ENCODE data around the gene CCDC134. TPM values are rescaled to one million over a fixed set of nuclear protein-coding genes. Genes with fewer than 3 reads are reported as not detected.

CCDC134 gene
- total RNA-seq, 1 donor from 2014 or later, result 10.3 TPM

GRCh38 chr22:41828516-41828915 lies 28.0 kb downstream of the CCDC134 start:
- DNase-seq (ENCODE audit: low read depth), result no peak

GRCh38 chr22:41830174-41830573 lies 29.7 kb downstream of the CCDC134 start:
- H3K4me3 ChIP-seq (ENCODE audit: low read depth, low read length), result no peak overlapping the region
- DNase-seq (ENCODE audit: low read depth), result no peak
- TF ChIP-seq CTCF (IDR thresholded peaks at IDR 0.05; ENCODE audit: insufficient read depth, low read length, poor library complexity, severe bottlenecking), result no peak
- no peaks in the 10 kb centered on the region for H3K27me3 ChIP-seq (ENCODE audit: control insufficient read depth, insufficient read depth, low read length)
- H3K36me3 ChIP-seq (ENCODE audit: control insufficient read depth, insufficient read depth, low read length), result no peaks in the 10 kb centered on the region

More at GRCh38 chr22:41828516-41828915, 28.0 kb downstream of the CCDC134 start:
- no peak overlapping the region for H3K4me3 ChIP-seq (ENCODE audit: low read depth, low read length)
- TF ChIP-seq CTCF (IDR thresholded peaks at IDR 0.05; ENCODE audit: insufficient read depth, low read length, poor library complexity, severe bottlenecking), result no peak
- H3K27me3 ChIP-seq (ENCODE audit: control insufficient read depth, insufficient read depth, low read length), result no peaks in the 10 kb centered on the region
- no peaks in the 10 kb centered on the region for H3K36me3 ChIP-seq (ENCODE audit: control insufficient read depth, insufficient read depth, low read length)

GRCh38 chr22:41831383-41831782 lies 30.9 kb downstream of the CCDC134 start:
- DNase-seq (ENCODE audit: low read depth), result no peak
- no peak overlapping the region for H3K4me3 ChIP-seq (ENCODE audit: low read depth, low read length)
- H3K36me3 ChIP-seq (ENCODE audit: control insufficient read depth, insufficient read depth, low read length), result no peaks in the 10 kb centered on the region
- no peak for TF ChIP-seq CTCF (IDR thresholded peaks at IDR 0.05; ENCODE audit: insufficient read depth, low read length, poor library complexity, severe bottlenecking)
- no peaks in the 10 kb centered on the region for H3K27me3 ChIP-seq (ENCODE audit: control insufficient read depth, insufficient read depth, low read length)

GRCh38 chr22:41831828-41832552 lies 31.5 kb downstream of the CCDC134 start:
- H3K27me3 ChIP-seq (ENCODE audit: control insufficient read depth, insufficient read depth, low read length), result no peaks in the 10 kb centered on the region
- no peak for TF ChIP-seq CTCF (IDR thresholded peaks at IDR 0.05; ENCODE audit: insufficient read depth, low read length, poor library complexity, severe bottlenecking)
- no peaks in the 10 kb centered on the region for H3K36me3 ChIP-seq (ENCODE audit: control insufficient read depth, insufficient read depth, low read length)
- DNase-seq (ENCODE audit: low read depth), result no peak
- peak overlapping the region; percentile 34 for H3K4me3 ChIP-seq (ENCODE audit: low read depth, low read length)

GRCh38 chr22:41832553-41833368 lies 32.3 kb downstream of the CCDC134 start, which contains the start of gene SREBF2:
Gene SREBF2, plus strand, starts transcription at chr22:41833105. Its CDS starts 166 bp downstream, at chr22:41833271.
- peak; percentile 99 for DNase-seq (ENCODE audit: low read depth)
- Histone ChIP-seq H3K36me3 (ENCODE audit: control insufficient read depth, insufficient read depth, low read length) (no peaks in the 10 kb centered on the region), H3K27me3 (ENCODE audit: control insufficient read depth, insufficient read depth, low read length) (no peaks in the 10 kb centered on the region), H3K4me3 (ENCODE audit: low read depth, low read length) (peak within 1 kb of the TSS; percentile 84)
- no peak for TF ChIP-seq CTCF (IDR thresholded peaks at IDR 0.05; ENCODE audit: insufficient read depth, low read length, poor library complexity, severe bottlenecking)

All from kidney epithelial cell (primary cell).